GM12878 (cell line): Measurements from ENCODE around the gene MSGN1. TPM values are rescaled to one million over a fixed set of nuclear protein-coding genes. Genes with fewer than 3 reads are reported as not detected.

Source experiments
- ATAC-seq: fragments of 200-7000 bp; cut with Tn5 transposase; 3 replicates; pipeline ENCODE4 v1.9.1; 2020; ENCODE audit warnings: mild to moderate bottlenecking, moderate library complexity
- BruUV-seq: library from RNA; stranded (reverse); fragments of 400-500 nt; replicated peaks from 2 replicates; lab custom pipeline; 2021; lab: Mats Ljungman, UMichigan
- CTCF ChIA-PET: fragments of 300-600 bp; sonication (Branson Sonifier 250); formaldehyde crosslinking; extraction: SDS; loops from one replicate; lab custom pipeline; 2021; ENCODE audit warnings: inconsistent platforms; lab: Yijun Ruan, JAX
- POLR2A ChIA-PET: fragments of 350-600 bp; formaldehyde crosslinking; extraction: SDS; loops from one replicate; lab custom pipeline; 2021; ENCODE audit warnings: inconsistent platforms; lab: Charles Lee
- RAD21 ChIA-PET: fragments of 300-600 bp; sonication (Branson Sonifier 250); formaldehyde crosslinking; loops from one replicate; lab custom pipeline; 2023; ENCODE audit warnings: antibody characterized with exemption; ENCODE audit not compliant: unreplicated experiment; lab: Charles Lee
- SMC1A ChIA-PET: fragments of 300-600 bp; sonication (Branson Sonifier 250); formaldehyde crosslinking; loops from one replicate; lab custom pipeline; 2023; ENCODE audit not compliant: unreplicated experiment, uncharacterized antibody; lab: Charles Lee
- DNase-seq: peaks from one replicate; pipeline ENCODE4 v3.0.0-alpha.2; 2011; ENCODE audit warnings: low read depth, low spot score
- FAIRE-seq: peaks from 3 replicates; lab custom pipeline; 2011; peaks lifted over from hg19 to GRCh38; lab: Jason Lieb, UNC
- H2AFZ ChIP-seq: 2 replicates; pipeline ENCODE4 v1.6.0; 2011; ENCODE audit warnings: low read depth, low read length, control low read depth; ENCODE audit not compliant: control insufficient read depth
- H3K27ac ChIP-seq: 2 replicates; pipeline ENCODE4 v1.5.1; 2011; ENCODE audit warnings: control low read depth; ENCODE audit not compliant: control insufficient read depth, insufficient read depth
- H3K27me3 ChIP-seq, 2 experiments: replicated peaks in 1 of 2; 2 replicates each; pipeline versions ENCODE4 v1.6.0 to v1.6.1; 2011; ENCODE audit warnings: low read length in 1 of 2; ENCODE audit not compliant: control insufficient read depth in 2 of 2, insufficient read depth in 2 of 2
- H3K36me3 ChIP-seq, 2 experiments: 2 replicates each; pipeline ENCODE4 v1.5.1; 2011; ENCODE audit warnings: low read length in 1 of 2; ENCODE audit not compliant: control insufficient read depth in 2 of 2, insufficient read depth in 2 of 2
- H3K4me1 ChIP-seq: 2 replicates; pipeline ENCODE4 v1.6.1; 2011; ENCODE audit warnings: mild to moderate bottlenecking, low read length, moderate library complexity, mixed read lengths; ENCODE audit not compliant: control insufficient read depth, insufficient read depth
- H3K4me2 ChIP-seq: 2 replicates; pipeline ENCODE4 v1.6.0; 2011; ENCODE audit warnings: control low read depth; ENCODE audit not compliant: control insufficient read depth, insufficient read depth
- H3K4me3 ChIP-seq: fragments of 200-600 bp; sonication (generic); 2 replicates; pipeline ENCODE4 v1.5.1; 2016
- H3K79me2 ChIP-seq: 2 replicates; pipeline ENCODE4 v1.6.0; 2011; ENCODE audit warnings: low read length; ENCODE audit not compliant: control insufficient read depth, insufficient read depth
- H3K9ac ChIP-seq: 2 replicates; pipeline ENCODE4 v1.8.0; 2011; ENCODE audit warnings: low read length, control low read depth, mixed read lengths; ENCODE audit not compliant: control insufficient read depth, insufficient read depth
- H3K9me3 ChIP-seq: replicated peaks from 3 replicates; pipeline ENCODE4 v1.5.1; 2011; ENCODE audit warnings: mild to moderate bottlenecking, low read length; ENCODE audit not compliant: control insufficient read depth, insufficient read depth
- H4K20me1 ChIP-seq: 2 replicates; pipeline ENCODE4 v1.6.0; 2011; ENCODE audit not compliant: control insufficient read depth, insufficient read depth
- BCLAF1 ChIP-seq: fragments of 450-650 bp; IDR thresholded peaks from 2 replicates; pipeline ENCODE4 v1.6.1; 2017; ENCODE audit warnings: antibody characterized with exemption, mild to moderate bottlenecking, moderate library complexity
- CBX5 ChIP-seq: sonication (generic); IDR thresholded peaks from 2 replicates; pipeline ENCODE4 v1.6.1; 2016; ENCODE audit warnings: low read depth, moderate library complexity, mild to moderate bottlenecking, inconsistent platforms
- EED ChIP-seq: sonication (generic); IDR thresholded peaks from 2 replicates; pipeline ENCODE4 v1.6.1; 2016; ENCODE audit warnings: antibody characterized with exemption, low read depth
- GATAD2B ChIP-seq: fragments of 450-650 bp; conservative IDR thresholded peaks from 2 replicates; pipeline ENCODE4 v1.6.1; 2017; ENCODE audit warnings: low read depth, mild to moderate bottlenecking, moderate library complexity
- KDM1A ChIP-seq: fragments of 200-600 bp; sonication (generic); IDR thresholded peaks from 2 replicates; pipeline ENCODE4 v1.6.1; 2016; ENCODE audit warnings: borderline replicate concordance
- MAX ChIP-seq: IDR thresholded peaks from 2 replicates; pipeline ENCODE4 v1.6.1; 2012; ENCODE audit warnings: low read depth, low read length, improper control_type of control experiment
- NFXL1 ChIP-seq: fragments of 450-650 bp; IDR thresholded peaks from 2 replicates; pipeline ENCODE4 v1.6.1; 2017; ENCODE audit warnings: antibody characterized with exemption, mild to moderate bottlenecking, borderline replicate concordance
- NKRF ChIP-seq: fragments of 450-650 bp; conservative IDR thresholded peaks from 2 replicates; pipeline ENCODE4 v1.6.1; 2017; ENCODE audit warnings: mild to moderate bottlenecking, moderate library complexity
- NR2C1 ChIP-seq: fragments of 450-650 bp; IDR thresholded peaks from 2 replicates; pipeline ENCODE4 v1.6.1; 2017; ENCODE audit warnings: antibody characterized with exemption, mild to moderate bottlenecking, moderate library complexity
- NR2F1 ChIP-seq: fragments of 450-650 bp; conservative IDR thresholded peaks from 2 replicates; pipeline ENCODE4 v1.6.1; 2017; ENCODE audit warnings: mild to moderate bottlenecking
- SMC3 ChIP-seq: IDR thresholded peaks from 2 replicates; pipeline ENCODE4 v1.6.1; 2011; ENCODE audit warnings: low read length, improper control_type of control experiment, borderline replicate concordance
- TCF3 ChIP-seq: IDR thresholded peaks from 2 replicates; pipeline ENCODE4 v1.6.1; 2012; ENCODE audit warnings: low read depth, mild to moderate bottlenecking, low read length, borderline replicate concordance; ENCODE audit not compliant: insufficient read depth
- ZNF207 ChIP-seq: fragments of 450-650 bp; IDR thresholded peaks from 2 replicates; pipeline ENCODE4 v1.6.1; 2014; ENCODE audit warnings: antibody characterized with exemption, mild to moderate bottlenecking, borderline replicate concordance
- WGBS: methylation state at CpG from one replicate; pipeline ENCODE4 v1.1.6; 2016; ENCODE audit warnings: low lambda C conversion rate; ENCODE audit not compliant: insufficient replicate concordance, insufficient coverage; ENCODE audit errors: missing lambda C conversion rate; 5-methylcytosine and 5-hydroxymethylcytosine counted together
- in situ Hi-C: fragments of 300-500 bp; cut with MboI; formaldehyde crosslinking; loops from 9 replicates; pipeline ENCODE4 v1.14.3; 2018; ENCODE audit warnings: mixed read lengths
- intact Hi-C: fragments of 100-400 bp; cut with micrococcal nuclease; formaldehyde crosslinking; loops from one replicate; pipeline ENCODE4 v1.14.2; 2022; ENCODE audit not compliant: unreplicated experiment
- polyA plus RNA-seq, 11 experiments: library from polyadenylated mRNA; depleted of rRNA in 4 of 11; unstranded in 6 of 11; stranded (reverse) in 5 of 11; fragments of >200 nt; fragmentation: Nextera tagmentation in 4 of 11; fragmentation: Illumina TruSeq in 1 of 11; extraction: Ambion mirVana in 4 of 11; extraction: Trizol in 1 of 11; gene quantifications; 1 replicate in 1 of 11; 2 replicates in 10 of 11; pipeline versions ENCODE4 v1.2.1 to v1.2.3, GENCODE V29; 2011 to 2016; ENCODE audit warnings: inconsistent platforms in 2 of 11, missing spikeins in 2 of 11, low read depth in 1 of 11
- total RNA-seq, 4 experiments: library from RNA; depleted of rRNA in 3 of 4; stranded (reverse); fragments of >200 nt in 3 of 4; fragmentation: Illumina TruSeq in 1 of 4; extraction: Trizol in 1 of 4; gene quantifications; 2 replicates each; pipeline versions ENCODE4 v1.2.1 to v1.2.3, GENCODE V29; 2013 to 2021

The MSGN1 gene
- total and polyA plus RNA-seq, 10 of the 15 experiments (the other 5 are each of a cell fraction or from before 2014, with no cell fraction given), result 0.27 TPM; not detected in 9

- no peak for TF ChIP-seq NKRF
- no peak for TF ChIP-seq KDM1A
- TF ChIP-seq NR2F1, result no peak
- TF ChIP-seq NFXL1, result no peak
- TF ChIP-seq GATAD2B, result no peak
- TF ChIP-seq MAX, result no peak
These were observed 11.5 kb downstream of the MSGN1 start (continued) for GRCh38 chr2:17827785-17828184.

GRCh38 chr2:17830053-17831034 is 14.1 kb downstream of the MSGN1 start:
- H3K27ac ChIP-seq, result no peak overlapping the region
- DNase-seq (no peak), ATAC-seq (peak; percentile 95), FAIRE-seq (no peak)
- H3K4me2 ChIP-seq, result peak overlapping the region; percentile 77
- no peaks in the 10 kb centered on the region for H3K79me2 ChIP-seq
- H2AFZ ChIP-seq, result peak overlapping the region; percentile 87
- H3K36me3 ChIP-seq, result no peaks in the 10 kb centered on the region
- SMC1A ChIA-PET, result interaction anchor here (0.6 to 15.2 kb wide), 25 partner anchors 8 to 360 kb away, joined by 3 to 288 read pairs (median 5); partner anchors contain the start of genes GEN1, MSGN1 and SMC6
- CTCF ChIA-PET, result interaction anchor here (0.6 to 8.3 kb wide), 46 partner anchors 8 to 338 kb away, joined by 3 to 130 read pairs (median 4); partner anchors contain the start of genes GEN1, MSGN1 and SMC6
- H4K20me1 ChIP-seq, result no peaks in the 10 kb centered on the region
- H3K9ac ChIP-seq, result 0 out of 2 replicates have a peak overlapping the region, but pooled peaks have one; percentile 19
- no TSS peak for BruUV-seq
- WGBS, result 11% methylated on average over 37 of the region's 37 CpGs
- H3K4me3 ChIP-seq, result peak overlapping the region; percentile 22; the same call in 1 of the 2 replicates
- intact Hi-C loops, result loop anchor here (1.0 to 2.0 kb wide), 2 partner anchors 74 to 111 kb away; no protein-coding TSS in a partner anchor
- RAD21 ChIA-PET, result interaction anchor here (0.8 to 4.8 kb wide), 15 partner anchors 8 to 184 kb away, joined by 3 to 28 read pairs (median 4); no protein-coding TSS in a partner anchor
- H3K4me1 ChIP-seq, result peaks cover 4% of the 10 kb centered on the region; the same call in 1 of the 2 replicates
- POLR2A ChIA-PET, result interaction anchor here (1.8 kb wide), 1 partner anchor 77 kb away, joined by 5 read pairs; the partner anchor contains the start of genes GEN1 and SMC6
- in situ Hi-C loops, result loop anchor here (5.0 kb wide), 1 partner anchor 113 kb away; no protein-coding TSS in a partner anchor
- no peaks in the 10 kb centered on the region for H3K27me3 ChIP-seq
- peaks cover 3% of the 10 kb centered on the region; the same call in 1 of the 3 replicates for H3K9me3 ChIP-seq
- 0 out of 2 replicates have a peak, but pooled peaks have one; percentile 37 for TF ChIP-seq EED
- TF ChIP-seq ZNF207, result no peak
- TF ChIP-seq BCLAF1, result no peak
- no peak for TF ChIP-seq NR2C1
- no peak for TF ChIP-seq CBX5
- peak; percentile 87 for TF ChIP-seq SMC3
- TF ChIP-seq TCF3, result no peak
